A204.1 (cell line): ENCODE data around the gene CARS1.

Experiments used
- FAIRE-seq: peaks from 2 replicates; lab custom pipeline; 2012; peaks lifted over from hg19 to GRCh38; lab: Jason Lieb, UNC

CARS1 gene

GRCh38 chr11:2952290-2952689, 104.9 kb downstream of the CARS1 start:
- FAIRE-seq = no peak

GRCh38 chr11:2951231-2952110, 105.8 kb downstream of the CARS1 start:
- no peak for FAIRE-seq
